T-helper 22 cell (primary cell): ENCODE measurements around the gene XKR8.

Source experiments
- DNase-seq: peaks from one replicate; pipeline ENCODE4 v3.0.0-alpha.2; 2020; ENCODE audit warnings: low read depth

The XKR8 gene

GRCh38 chr1:27955076-27955475 lies 4.7 kb upstream of the XKR8 start:
- no peak for DNase-seq

GRCh38 chr1:27956761-27957160 lies 3.0 kb upstream of the XKR8 start:
- no peak for DNase-seq

GRCh38 chr1:27957655-27958054 lies 2.1 kb upstream of the XKR8 start:
- no peak for DNase-seq

- DNase-seq = no peak
Observed at GRCh38 chr1:27958513-27958912, 1.3 kb upstream of the XKR8 start.

GRCh38 chr1:27960762-27961645 lies 1.2 kb downstream of the XKR8 start:
- no peak for DNase-seq

- no peak for DNase-seq
Observed at GRCh38 chr1:27961646-27962221, 2.0 kb downstream of the XKR8 start.

- DNase-seq = no peak
Observed at GRCh38 chr1:27963393-27963792, 3.6 kb downstream of the XKR8 start.

- DNase-seq = no peak
Observed at GRCh38 chr1:27966402-27967105, 6.8 kb downstream of the XKR8 start.

- DNase-seq = no peak
Observed at GRCh38 chr1:27967106-27967883, 7.5 kb downstream of the XKR8 start.

- DNase-seq = no peak
Observed at GRCh38 chr1:27967884-27968466, 8.2 kb downstream of the XKR8 start.

- DNase-seq = no peak
Observed at GRCh38 chr1:27968692-27969091, 8.9 kb downstream of the XKR8 start.

- DNase-seq = no peak
Observed at GRCh38 chr1:27970401-27970800, 10.6 kb downstream of the XKR8 start.

- no peak for DNase-seq
Observed at GRCh38 chr1:27971674-27972073, 11.9 kb downstream of the XKR8 start.

GRCh38 chr1:27972141-27972540 lies 12.4 kb downstream of the XKR8 start:
- no peak for DNase-seq

- no peak for DNase-seq
Observed at GRCh38 chr1:27973771-27974416, 14.1 kb downstream of the XKR8 start.

GRCh38 chr1:27974417-27974781 lies 14.6 kb downstream of the XKR8 start:
- DNase-seq = no peak

- no peak for DNase-seq
Observed at GRCh38 chr1:27979151-27979858, 19.5 kb downstream of the XKR8 start.

GRCh38 chr1:27979859-27980201 lies 20.1 kb downstream of the XKR8 start:
- DNase-seq = no peak

- no peak for DNase-seq
Observed at GRCh38 chr1:27980216-27980845, 20.6 kb downstream of the XKR8 start.

GRCh38 chr1:27981145-27981544 lies 21.4 kb downstream of the XKR8 start:
- DNase-seq = no peak
